K562 (cell line): ENCODE data around the gene OSCP1. TPM values are rescaled to one million over a fixed set of nuclear protein-coding genes. Genes with fewer than 3 reads are reported as not detected.

Experiments
- ARNT ChIP-seq, 2 experiments: fragments of 450-650 bp; IDR thresholded peaks; 2 replicates each; pipeline ENCODE4 v1.6.1; 2016; ENCODE audit warnings: mild to moderate bottlenecking in 1 of 2
- BCLAF1 ChIP-seq, 2 experiments: fragments of 450-650 bp in 1 of 2; IDR thresholded peaks; 2 replicates each; pipeline ENCODE4 v1.6.1; 2011 to 2017; ENCODE audit warnings: low read depth in 2 of 2, antibody characterized with exemption in 1 of 2, borderline replicate concordance in 1 of 2, low read length in 1 of 2, mild to moderate bottlenecking in 1 of 2, mixed read lengths in 1 of 2; ENCODE audit not compliant: control insufficient read depth in 1 of 2
- CTCFL ChIP-seq: IDR thresholded peaks from 2 replicates; pipeline ENCODE4 v1.6.1; 2011; ENCODE audit warnings: borderline replicate concordance, low read depth, mild to moderate bottlenecking, moderate library complexity, low read length; ENCODE audit not compliant: insufficient read depth, poor library complexity, severe bottlenecking
- CXXC5 ChIP-seq: fragments of 250-450 bp; sonication (Bioruptor Pico); IDR thresholded peaks from 2 replicates; pipeline ENCODE4 v1.8.0; 2022; ENCODE audit warnings: inconsistent platforms, mild to moderate bottlenecking, moderate library complexity
- ETS2 ChIP-seq: IDR thresholded peaks from 2 replicates; pipeline ENCODE4 v1.6.1; 2016; ENCODE audit warnings: borderline replicate concordance, missing genetic modification characterization, mild to moderate bottlenecking, moderate library complexity, missing compliant biosample characterization; ENCODE audit not compliant: poor library complexity, severe bottlenecking
- ETV5 ChIP-seq: sonication (generic); formaldehyde crosslinking; IDR thresholded peaks from 2 replicates; pipeline ENCODE4 v1.4.0; 2020; ENCODE audit warnings: low read depth, mild to moderate bottlenecking, missing genetic modification reagents
- HMG20B ChIP-seq: fragments of 250-450 bp; sonication (Bioruptor Pico); IDR thresholded peaks from 2 replicates; pipeline ENCODE4 v1.5.0; 2021; ENCODE audit warnings: mild to moderate bottlenecking
- HNRNPK ChIP-seq: fragments of 200-400 bp; formaldehyde crosslinking; IDR thresholded peaks from one replicate; pipeline ENCODE4 v1.6.1; 2018; ENCODE audit warnings: mild to moderate bottlenecking, low read depth, low read length; ENCODE audit not compliant: poor library complexity, severe bottlenecking
- KDM4B ChIP-seq, 2 experiments: fragments of 450-650 bp in 1 of 2; sonication (generic) in 1 of 2; IDR thresholded peaks; 2 replicates each; pipeline ENCODE4 v1.6.1; 2016 to 2017; ENCODE audit warnings: borderline replicate concordance in 2 of 2, antibody characterized with exemption in 1 of 2, low read depth in 1 of 2, mild to moderate bottlenecking in 1 of 2
- MNT ChIP-seq, 2 experiments: fragments of 450-650 bp; conservative IDR thresholded peaks; 2 replicates each; pipeline ENCODE4 v1.6.1; 2017; ENCODE audit warnings: mild to moderate bottlenecking in 2 of 2, moderate library complexity in 2 of 2
- MYNN ChIP-seq, 2 experiments: sonication (generic); formaldehyde crosslinking in 1 of 2; IDR thresholded peaks; 2 replicates each; pipeline versions ENCODE4 v1.5.0 to v1.6.1; 2016 to 2020; ENCODE audit warnings: antibody characterized with exemption in 1 of 2, missing genetic modification reagents in 1 of 2
- POLR2G ChIP-seq: fragments of 200-400 bp; formaldehyde crosslinking; IDR thresholded peaks from 2 replicates; pipeline ENCODE4 v1.6.1; 2017; ENCODE audit warnings: low read depth, mild to moderate bottlenecking, antibody characterized with exemption, low read length, moderate library complexity
- SMAD1 ChIP-seq: fragments of 150-350 bp; IDR thresholded peaks from 2 replicates; pipeline ENCODE4 v1.6.1; 2014; ENCODE audit warnings: low read length, low read depth; ENCODE audit not compliant: partially characterized antibody
- TBP ChIP-seq: optimal IDR thresholded peaks from 2 replicates; pipeline ENCODE3; 2011; ENCODE audit warnings: low read depth, low read length, improper control_type of control experiment
- XRCC3 ChIP-seq: fragments of 450-650 bp; IDR thresholded peaks from 2 replicates; pipeline ENCODE4 v1.6.1; 2017; ENCODE audit warnings: mild to moderate bottlenecking, moderate library complexity
- YY1 ChIP-seq, 3 experiments: IDR thresholded peaks; 2 replicates each; pipeline ENCODE4 v1.6.1; 2011; ENCODE audit warnings: low read length in 2 of 3, mild to moderate bottlenecking in 2 of 3, moderate library complexity in 2 of 3, borderline replicate concordance in 1 of 3, control low read depth in 1 of 3, low read depth in 1 of 3; ENCODE audit not compliant: insufficient read depth in 3 of 3, insufficient replicate concordance in 2 of 3, control insufficient read depth in 1 of 3, insufficient read length in 1 of 3; ENCODE audit errors: extremely low read depth in 1 of 3
- ZNF589 ChIP-seq: fragments of 200-800 bp; sonication (Bioruptor generic); IDR thresholded peaks from 2 replicates; pipeline ENCODE4 v1.6.1; 2016; ENCODE audit warnings: low read depth, missing genetic modification characterization, missing compliant biosample characterization
- ZNF778 ChIP-seq: fragments of 450-650 bp; formaldehyde crosslinking; IDR thresholded peaks from 2 replicates; pipeline ENCODE4 v1.4.0; 2020; ENCODE audit warnings: mild to moderate bottlenecking, moderate library complexity
- polyA plus RNA-seq, 8 experiments: library from polyadenylated mRNA; depleted of rRNA in 4 of 8; stranded (reverse) in 5 of 8; unstranded in 3 of 8; fragments of >200 nt; fragmentation: Nextera tagmentation in 2 of 8; fragmentation: Illumina TruSeq in 1 of 8; extraction: Ambion mirVana in 2 of 8; extraction: Trizol in 1 of 8; gene quantifications; 2 replicates each; pipeline versions ENCODE4 v1.2.1 to v1.2.3, GENCODE V29; 2011 to 2014; ENCODE audit warnings: inconsistent platforms in 1 of 8, missing spikeins in 1 of 8
- total RNA-seq, 7 experiments: library from RNA; depleted of rRNA in 6 of 7; stranded (reverse); fragments of >200 nt in 6 of 7; fragmentation: Illumina TruSeq in 2 of 7; extraction: Trizol in 2 of 7; gene quantifications; 2 replicates each; pipeline versions ENCODE4 v1.2.1 to v1.2.3, GENCODE V29; 2011 to 2021; ENCODE audit warnings: low replicate concordance in 1 of 7

OSCP1 gene
- total and polyA plus RNA-seq, 9 of the 15 experiments (the other 6 are each of a cell fraction or from before 2014, with no cell fraction given) = 0.15 to 0.40 (median 0.33) TPM; not detected in 5

DNA sequence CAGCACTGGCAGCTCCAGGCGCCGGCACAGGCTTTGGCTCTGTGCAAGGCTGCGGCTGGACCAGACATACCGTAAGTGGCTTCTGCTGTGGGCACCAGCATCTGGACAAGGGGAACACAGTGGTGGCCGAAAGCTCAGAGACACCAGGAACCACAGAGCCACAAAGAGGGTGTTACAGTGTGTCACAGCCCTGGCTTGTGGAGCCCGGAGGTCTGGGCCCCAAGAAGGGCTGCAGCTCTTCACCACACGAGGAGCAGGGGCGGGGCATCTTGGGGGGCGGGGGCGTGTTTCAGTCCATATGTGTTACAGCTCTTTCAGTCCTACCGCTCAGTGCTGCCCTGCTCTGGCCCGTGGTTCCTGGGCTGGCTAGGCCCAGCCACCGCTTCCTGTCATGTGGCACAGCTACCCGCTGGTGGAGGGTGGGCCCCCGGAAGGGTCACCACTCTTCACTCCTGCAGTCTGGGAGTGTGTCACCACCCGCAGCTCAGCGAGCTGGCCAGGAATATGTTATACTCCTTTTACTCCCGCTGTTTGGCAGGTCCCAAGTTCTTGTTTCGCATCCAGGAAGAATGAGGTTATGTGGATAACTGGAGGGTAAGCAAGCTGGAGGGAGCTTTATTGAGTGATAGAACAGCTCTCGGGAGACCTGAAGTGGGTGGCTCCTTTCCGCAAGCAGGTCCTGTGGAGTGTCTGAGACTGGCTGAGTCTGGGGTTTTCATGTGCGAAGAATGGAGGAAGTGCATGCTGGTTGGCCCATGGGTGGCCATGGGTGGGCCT is 49.2 kb downstream of the OSCP1 start (continued):
- TF ChIP-seq HNRNPK (no peak), ZNF778 (CRISPR knock-in tag) (no peak), HMG20B (CRISPR knock-in tag) (no peak), KDM4B (IDR thresholded peaks at IDR 0.05; ENCODE audit: borderline replicate concordance in 2 of 2, low read depth in 1 of 2) (0 out of 4 replicates have a peak, but pooled peaks of 1 of the 2 experiments have one; percentile 74), ARNT (IDR thresholded peaks at IDR 0.05) (no peak), TBP (peak; percentile 61), MYNN (IDR thresholded peaks at IDR 0.05) (peak; percentile 84; the same call in 1 of the 2 replicates), MYNN (CRISPR knock-in tag; IDR thresholded peaks at IDR 0.05) (no peak), ETV5 (peak; percentile 87), ZNF589 (CRISPR knock-in tag) (no peak), MNT (conservative IDR thresholded peaks at IDR 0.05) (peak; percentile 80 to 85), CTCFL (peak; percentile 2), POLR2G (peak; percentile 87), XRCC3 (no peak), CXXC5 (CRISPR knock-in tag) (0 out of 2 replicates have a peak, but pooled peaks have one; percentile 15), ETS2 (tag) (no peak), BCLAF1 (IDR thresholded peaks at IDR 0.05; ENCODE audit: borderline replicate concordance in 1 of 2, control insufficient read depth in 1 of 2, low read depth in 2 of 2, low read length in 1 of 2) (peak in 1 of 2 experiments; percentile 91; a peak in 2 of 4 replicates), SMAD1 (peak; percentile 24), YY1 (IDR thresholded peaks at IDR 0.05; ENCODE audit: borderline replicate concordance in 1 of 3, control insufficient read depth in 1 of 3, extremely low read depth in 1 of 3, insufficient read depth in 3 of 3, insufficient read length in 1 of 3, insufficient replicate concordance in 2 of 3, low read depth in 1 of 3, low read length in 2 of 3) (peak in 2 of 3 experiments; percentile 45 to 50)
